HepG2 (cell line): ENCODE data around the gene CD109.

ENCODE experiments used
- ATF5 ChIP-seq: sonication (generic); formaldehyde crosslinking; IDR thresholded peaks from 2 replicates; pipeline ENCODE4 v1.4.0; 2020; ENCODE audit warnings: mild to moderate bottlenecking, low read depth, missing genetic modification reagents
- EHMT2 ChIP-seq: fragments of 200-600 bp; sonication (generic); IDR thresholded peaks from 2 replicates; pipeline ENCODE4 v1.7.0; 2017; ENCODE audit warnings: antibody characterized with exemption, low read depth, low read length, borderline replicate concordance
- FIP1L1 ChIP-seq: fragments of 200-400 bp; formaldehyde crosslinking; IDR thresholded peaks from 2 replicates; pipeline ENCODE4 v1.6.1; 2018; ENCODE audit warnings: low read depth, mild to moderate bottlenecking, low read length, moderate library complexity, borderline replicate concordance; ENCODE audit not compliant: insufficient read depth
- MEF2D ChIP-seq: sonication (generic); formaldehyde crosslinking; IDR thresholded peaks from 2 replicates; pipeline ENCODE4 v1.5.1; 2020; ENCODE audit warnings: mild to moderate bottlenecking, missing genetic modification reagents
- MZF1 ChIP-seq: sonication (generic); formaldehyde crosslinking; IDR thresholded peaks from 2 replicates; pipeline ENCODE4 v1.8.1; 2023; ENCODE audit warnings: mild to moderate bottlenecking, missing genetic modification reagents, borderline replicate concordance
- PATZ1 ChIP-seq: sonication (generic); formaldehyde crosslinking; IDR thresholded peaks from 2 replicates; pipeline ENCODE4 v1.4.0; 2020; ENCODE audit warnings: missing genetic modification reagents
- ZNF761 ChIP-seq: sonication (generic); formaldehyde crosslinking; conservative IDR thresholded peaks from 2 replicates; pipeline ENCODE4 v1.4.0; 2020; ENCODE audit warnings: mild to moderate bottlenecking, missing genetic modification reagents
- TF ChIP-seq, protein P1 (sequence below): sonication (generic); formaldehyde crosslinking; IDR thresholded peaks from 2 replicates; pipeline ENCODE4 v1.5.0; 2020; ENCODE audit warnings: mild to moderate bottlenecking, missing genetic modification reagents, moderate library complexity
- TF ChIP-seq, protein P2 (sequence below): sonication (generic); formaldehyde crosslinking; IDR thresholded peaks from 2 replicates; pipeline ENCODE4 v1.4.0; 2020; ENCODE audit warnings: missing genetic modification reagents, mild to moderate bottlenecking, borderline replicate concordance

GRCh38 chr6:73727114-73727513, 31.1 kb downstream of the CD109 start:
- TF ChIP-seq ZNF761 (CRISPR knock-in tag) (no peak), PATZ1 (CRISPR knock-in tag) (no peak), MEF2D (CRISPR knock-in tag) (no peak), MZF1 (CRISPR knock-in tag) (no peak), FIP1L1 (no peak), EHMT2 (no peak), ATF5 (CRISPR knock-in tag) (no peak)
- TF ChIP-seq, protein P1, sequence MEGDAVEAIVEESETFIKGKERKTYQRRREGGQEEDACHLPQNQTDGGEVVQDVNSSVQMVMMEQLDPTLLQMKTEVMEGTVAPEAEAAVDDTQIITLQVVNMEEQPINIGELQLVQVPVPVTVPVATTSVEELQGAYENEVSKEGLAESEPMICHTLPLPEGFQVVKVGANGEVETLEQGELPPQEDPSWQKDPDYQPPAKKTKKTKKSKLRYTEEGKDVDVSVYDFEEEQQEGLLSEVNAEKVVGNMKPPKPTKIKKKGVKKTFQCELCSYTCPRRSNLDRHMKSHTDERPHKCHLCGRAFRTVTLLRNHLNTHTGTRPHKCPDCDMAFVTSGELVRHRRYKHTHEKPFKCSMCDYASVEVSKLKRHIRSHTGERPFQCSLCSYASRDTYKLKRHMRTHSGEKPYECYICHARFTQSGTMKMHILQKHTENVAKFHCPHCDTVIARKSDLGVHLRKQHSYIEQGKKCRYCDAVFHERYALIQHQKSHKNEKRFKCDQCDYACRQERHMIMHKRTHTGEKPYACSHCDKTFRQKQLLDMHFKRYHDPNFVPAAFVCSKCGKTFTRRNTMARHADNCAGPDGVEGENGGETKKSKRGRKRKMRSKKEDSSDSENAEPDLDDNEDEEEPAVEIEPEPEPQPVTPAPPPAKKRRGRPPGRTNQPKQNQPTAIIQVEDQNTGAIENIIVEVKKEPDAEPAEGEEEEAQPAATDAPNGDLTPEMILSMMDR (CRISPR knock-in tag) = no peak
- TF ChIP-seq, protein P2, sequence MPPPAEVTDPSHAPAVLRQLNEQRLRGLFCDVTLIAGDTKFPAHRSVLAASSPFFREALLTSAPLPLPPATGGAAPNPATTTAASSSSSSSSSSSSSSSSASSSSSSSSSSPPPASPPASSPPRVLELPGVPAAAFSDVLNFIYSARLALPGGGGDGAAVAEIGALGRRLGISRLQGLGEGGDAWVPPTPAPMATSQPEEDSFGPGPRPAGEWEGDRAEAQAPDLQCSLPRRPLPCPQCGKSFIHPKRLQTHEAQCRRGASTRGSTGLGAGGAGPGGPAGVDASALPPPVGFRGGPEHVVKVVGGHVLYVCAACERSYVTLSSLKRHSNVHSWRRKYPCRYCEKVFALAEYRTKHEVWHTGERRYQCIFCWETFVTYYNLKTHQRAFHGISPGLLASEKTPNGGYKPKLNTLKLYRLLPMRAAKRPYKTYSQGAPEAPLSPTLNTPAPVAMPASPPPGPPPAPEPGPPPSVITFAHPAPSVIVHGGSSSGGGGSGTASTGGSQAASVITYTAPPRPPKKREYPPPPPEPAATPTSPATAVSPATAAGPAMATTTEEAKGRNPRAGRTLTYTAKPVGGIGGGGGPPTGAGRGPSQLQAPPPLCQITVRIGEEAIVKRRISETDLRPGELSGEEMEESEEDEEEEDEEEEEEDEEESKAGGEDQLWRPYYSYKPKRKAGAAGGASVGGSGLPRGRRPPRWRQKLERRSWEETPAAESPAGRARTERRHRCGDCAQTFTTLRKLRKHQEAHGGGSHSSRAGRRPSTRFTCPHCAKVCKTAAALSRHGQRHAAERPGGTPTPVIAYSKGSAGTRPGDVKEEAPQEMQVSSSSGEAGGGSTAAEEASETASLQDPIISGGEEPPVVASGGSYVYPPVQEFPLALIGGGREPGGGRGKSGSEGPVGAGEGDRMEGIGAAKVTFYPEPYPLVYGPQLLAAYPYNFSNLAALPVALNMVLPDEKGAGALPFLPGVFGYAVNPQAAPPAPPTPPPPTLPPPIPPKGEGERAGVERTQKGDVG (CRISPR knock-in tag) = no peak
